HepG2 (cell line): ENCODE data around the gene MAN1A2. TPM values are rescaled to one million over a fixed set of nuclear protein-coding genes. Genes with fewer than 3 reads are reported as not detected.

Experiments
- CEBPZ ChIP-seq: IDR thresholded peaks from 2 replicates; pipeline ENCODE4 v1.6.1; 2012; ENCODE audit warnings: low read length, improper control_type of control experiment
- CHD2 ChIP-seq: IDR thresholded peaks from 2 replicates; pipeline ENCODE4 v1.6.1; 2011; ENCODE audit warnings: low read depth, low read length, improper control_type of control experiment
- ELF4 ChIP-seq: sonication (generic); formaldehyde crosslinking; IDR thresholded peaks from 2 replicates; pipeline ENCODE4 v1.5.0; 2020; ENCODE audit warnings: missing genetic modification reagents, mild to moderate bottlenecking, moderate library complexity, borderline replicate concordance
- FOXO4 ChIP-seq: sonication (generic); formaldehyde crosslinking; conservative IDR thresholded peaks from 2 replicates; pipeline ENCODE4 v1.8.1; 2023; ENCODE audit warnings: missing genetic modification reagents
- GATAD2A ChIP-seq: IDR thresholded peaks from 2 replicates; pipeline ENCODE4 v1.6.1; 2016
- GZF1 ChIP-seq: sonication (generic); formaldehyde crosslinking; IDR thresholded peaks from 2 replicates; pipeline ENCODE4 v1.5.1; 2020; ENCODE audit warnings: mild to moderate bottlenecking, missing genetic modification reagents
- HHEX ChIP-seq: IDR thresholded peaks from 2 replicates; pipeline ENCODE4 v1.6.1; 2016; ENCODE audit warnings: control low read depth
- JUNB ChIP-seq: sonication (generic); formaldehyde crosslinking; IDR thresholded peaks from 2 replicates; pipeline ENCODE4 v1.8.0; 2022; ENCODE audit warnings: missing genetic modification reagents, mild to moderate bottlenecking, borderline replicate concordance
- KMT2A ChIP-seq: sonication (generic); formaldehyde crosslinking; IDR thresholded peaks from 2 replicates; pipeline ENCODE4 v1.4.0; 2020; ENCODE audit warnings: missing genetic modification reagents
- PHF8 ChIP-seq: sonication (generic); formaldehyde crosslinking; IDR thresholded peaks from 2 replicates; pipeline ENCODE4 v1.5.0; 2020; ENCODE audit warnings: missing genetic modification reagents
- RELA ChIP-seq: sonication (generic); formaldehyde crosslinking; IDR thresholded peaks from 2 replicates; pipeline ENCODE4 v1.4.0; 2020; ENCODE audit warnings: missing genetic modification reagents
- RFX1 ChIP-seq: fragments of 450-650 bp; IDR thresholded peaks from 2 replicates; pipeline ENCODE4 v1.6.1; 2017
- ZBTB7B ChIP-seq: sonication (generic); formaldehyde crosslinking; IDR thresholded peaks from 2 replicates; pipeline ENCODE4 v1.4.0; 2020; ENCODE audit warnings: missing genetic modification reagents
- ZNF598 ChIP-seq: sonication (generic); formaldehyde crosslinking; IDR thresholded peaks from 2 replicates; pipeline ENCODE4 v1.5.1; 2020; ENCODE audit warnings: mild to moderate bottlenecking, missing genetic modification reagents, borderline replicate concordance
- ZNF709 ChIP-seq: sonication (generic); formaldehyde crosslinking; IDR thresholded peaks from 2 replicates; pipeline ENCODE4 v1.5.0; 2020; ENCODE audit warnings: mild to moderate bottlenecking, missing genetic modification reagents
- ZSCAN25 ChIP-seq: sonication (generic); formaldehyde crosslinking; IDR thresholded peaks from 2 replicates; pipeline ENCODE4 v1.8.0; 2022; ENCODE audit warnings: mild to moderate bottlenecking, missing genetic modification reagents
- ZZZ3 ChIP-seq: sonication (generic); formaldehyde crosslinking; IDR thresholded peaks from 2 replicates; pipeline ENCODE4 v1.4.0; 2020; ENCODE audit warnings: missing genetic modification reagents, mild to moderate bottlenecking, borderline replicate concordance
- polyA plus RNA-seq, 8 experiments: library from polyadenylated mRNA; depleted of rRNA in 3 of 8; stranded (reverse) in 7 of 8; unstranded in 1 of 8; fragments of >200 nt; fragmentation: Illumina TruSeq in 4 of 8; extraction: Trizol in 4 of 8; gene quantifications; 2 replicates each; pipeline versions ENCODE4 v1.2.1 to v1.2.3, GENCODE V29; 2011 to 2016; ENCODE audit warnings: low read depth in 4 of 8, missing spikeins in 1 of 8, mixed read lengths in 1 of 8; ENCODE audit not compliant: insufficient read depth in 1 of 8
- total RNA-seq, 5 experiments: library from RNA; depleted of rRNA; stranded (reverse); fragments of >200 nt; fragmentation: Illumina TruSeq; extraction: Trizol; gene quantifications; 2 replicates each; pipeline ENCODE4 v1.2.3, GENCODE V29; 2016; ENCODE audit warnings: low read depth in 1 of 5
- TF ChIP-seq, protein P1 (sequence below): sonication (generic); formaldehyde crosslinking; IDR thresholded peaks from 2 replicates; pipeline ENCODE4 v1.5.1; 2020; ENCODE audit warnings: mild to moderate bottlenecking, missing genetic modification reagents, borderline replicate concordance
- TF ChIP-seq, protein P2 (sequence below): sonication (generic); formaldehyde crosslinking; conservative IDR thresholded peaks from 2 replicates; pipeline ENCODE4 v1.8.0; 2022; ENCODE audit warnings: missing genetic modification reagents

Gene MAN1A2
- total and polyA plus RNA-seq, 2 of the 13 experiments (the other 11 are each of a cell fraction or from before 2014, with no cell fraction given): 8.0 to 19.9 TPM

DNA sequence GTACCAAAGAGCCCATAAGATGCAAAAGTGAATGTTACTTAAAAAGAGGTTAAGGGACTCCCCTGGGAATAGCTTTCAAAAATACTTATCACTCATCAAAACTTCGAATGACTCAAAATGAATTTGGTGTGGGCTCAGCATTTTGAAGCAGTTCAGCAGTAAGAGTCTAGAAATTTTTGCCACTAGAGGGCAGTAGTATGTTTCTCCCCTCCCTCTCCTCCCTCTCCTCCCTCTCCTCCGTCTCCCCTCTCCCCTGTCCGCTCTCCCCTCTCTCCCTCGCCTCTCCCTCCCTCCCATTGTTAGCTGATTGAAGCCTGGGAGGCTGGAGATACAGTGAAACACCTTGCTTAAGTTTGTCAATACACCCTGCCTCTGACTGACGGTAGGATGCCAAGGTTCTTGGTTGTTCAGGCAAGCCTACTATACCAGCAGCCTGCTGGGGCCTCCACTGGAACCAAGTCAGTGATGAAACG is 167.8 kb downstream of the MAN1A2 start (continued):
- TF ChIP-seq GZF1 (no peak), JUNB (CRISPR knock-in tag) (no peak), HHEX (CRISPR knock-in tag) (no peak), ZNF598 (CRISPR knock-in tag) (no peak), ZZZ3 (CRISPR knock-in tag) (no peak), CEBPZ (no peak), RELA (CRISPR knock-in tag) (no peak), CHD2 (no peak), PHF8 (CRISPR knock-in tag) (no peak), ZBTB7B (CRISPR knock-in tag) (no peak), ELF4 (CRISPR knock-in tag) (no peak), FOXO4 (CRISPR knock-in tag) (no peak), ZNF709 (CRISPR knock-in tag) (no peak), KMT2A (CRISPR knock-in tag) (no peak), GATAD2A (no peak), RFX1 (no peak), ZSCAN25 (CRISPR knock-in tag) (peak; percentile 98)
- TF ChIP-seq, protein P1, sequence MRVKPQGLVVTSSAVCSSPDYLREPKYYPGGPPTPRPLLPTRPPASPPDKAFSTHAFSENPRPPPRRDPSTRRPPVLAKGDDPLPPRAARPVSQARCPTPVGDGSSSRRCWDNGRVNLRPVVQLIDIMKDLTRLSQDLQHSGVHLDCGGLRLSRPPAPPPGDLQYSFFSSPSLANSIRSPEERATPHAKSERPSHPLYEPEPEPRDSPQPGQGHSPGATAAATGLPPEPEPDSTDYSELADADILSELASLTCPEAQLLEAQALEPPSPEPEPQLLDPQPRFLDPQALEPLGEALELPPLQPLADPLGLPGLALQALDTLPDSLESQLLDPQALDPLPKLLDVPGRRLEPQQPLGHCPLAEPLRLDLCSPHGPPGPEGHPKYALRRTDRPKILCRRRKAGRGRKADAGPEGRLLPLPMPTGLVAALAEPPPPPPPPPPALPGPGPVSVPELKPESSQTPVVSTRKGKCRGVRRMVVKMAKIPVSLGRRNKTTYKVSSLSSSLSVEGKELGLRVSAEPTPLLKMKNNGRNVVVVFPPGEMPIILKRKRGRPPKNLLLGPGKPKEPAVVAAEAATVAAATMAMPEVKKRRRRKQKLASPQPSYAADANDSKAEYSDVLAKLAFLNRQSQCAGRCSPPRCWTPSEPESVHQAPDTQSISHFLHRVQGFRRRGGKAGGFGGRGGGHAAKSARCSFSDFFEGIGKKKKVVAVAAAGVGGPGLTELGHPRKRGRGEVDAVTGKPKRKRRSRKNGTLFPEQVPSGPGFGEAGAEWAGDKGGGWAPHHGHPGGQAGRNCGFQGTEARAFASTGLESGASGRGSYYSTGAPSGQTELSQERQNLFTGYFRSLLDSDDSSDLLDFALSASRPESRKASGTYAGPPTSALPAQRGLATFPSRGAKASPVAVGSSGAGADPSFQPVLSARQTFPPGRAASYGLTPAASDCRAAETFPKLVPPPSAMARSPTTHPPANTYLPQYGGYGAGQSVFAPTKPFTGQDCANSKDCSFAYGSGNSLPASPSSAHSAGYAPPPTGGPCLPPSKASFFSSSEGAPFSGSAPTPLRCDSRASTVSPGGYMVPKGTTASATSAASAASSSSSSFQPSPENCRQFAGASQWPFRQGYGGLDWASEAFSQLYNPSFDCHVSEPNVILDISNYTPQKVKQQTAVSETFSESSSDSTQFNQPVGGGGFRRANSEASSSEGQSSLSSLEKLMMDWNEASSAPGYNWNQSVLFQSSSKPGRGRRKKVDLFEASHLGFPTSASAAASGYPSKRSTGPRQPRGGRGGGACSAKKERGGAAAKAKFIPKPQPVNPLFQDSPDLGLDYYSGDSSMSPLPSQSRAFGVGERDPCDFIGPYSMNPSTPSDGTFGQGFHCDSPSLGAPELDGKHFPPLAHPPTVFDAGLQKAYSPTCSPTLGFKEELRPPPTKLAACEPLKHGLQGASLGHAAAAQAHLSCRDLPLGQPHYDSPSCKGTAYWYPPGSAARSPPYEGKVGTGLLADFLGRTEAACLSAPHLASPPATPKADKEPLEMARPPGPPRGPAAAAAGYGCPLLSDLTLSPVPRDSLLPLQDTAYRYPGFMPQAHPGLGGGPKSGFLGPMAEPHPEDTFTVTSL (CRISPR knock-in tag): no peak
- TF ChIP-seq, protein P2, sequence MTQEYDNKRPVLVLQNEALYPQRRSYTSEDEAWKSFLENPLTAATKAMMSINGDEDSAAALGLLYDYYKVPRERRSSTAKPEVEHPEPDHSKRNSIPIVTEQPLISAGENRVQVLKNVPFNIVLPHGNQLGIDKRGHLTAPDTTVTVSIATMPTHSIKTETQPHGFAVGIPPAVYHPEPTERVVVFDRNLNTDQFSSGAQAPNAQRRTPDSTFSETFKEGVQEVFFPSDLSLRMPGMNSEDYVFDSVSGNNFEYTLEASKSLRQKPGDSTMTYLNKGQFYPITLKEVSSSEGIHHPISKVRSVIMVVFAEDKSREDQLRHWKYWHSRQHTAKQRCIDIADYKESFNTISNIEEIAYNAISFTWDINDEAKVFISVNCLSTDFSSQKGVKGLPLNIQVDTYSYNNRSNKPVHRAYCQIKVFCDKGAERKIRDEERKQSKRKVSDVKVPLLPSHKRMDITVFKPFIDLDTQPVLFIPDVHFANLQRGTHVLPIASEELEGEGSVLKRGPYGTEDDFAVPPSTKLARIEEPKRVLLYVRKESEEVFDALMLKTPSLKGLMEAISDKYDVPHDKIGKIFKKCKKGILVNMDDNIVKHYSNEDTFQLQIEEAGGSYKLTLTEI (CRISPR knock-in tag): no peak
